Mesenchymal stem cell (in vitro differentiated cells and primary cell): ENCODE data around the gene ILDR1.
A peak's percentile ranks its signal among the peaks of the same experiment; 100 is the strongest.

Experiments
- DNase-seq: peaks from one replicate; pipeline ENCODE4 v3.0.0-alpha.2; 2013
- H2AFZ ChIP-seq: one replicate; pipeline ENCODE4 v1.6.1; 2013; ENCODE audit warnings: low read depth, mild to moderate bottlenecking, control low read depth, inconsistent platforms, low read length, moderate library complexity
- H2AK5ac ChIP-seq: 2 replicates; pipeline ENCODE4 v1.6.1; 2013; ENCODE audit warnings: low read length, moderate library complexity, mild to moderate bottlenecking, inconsistent platforms; ENCODE audit not compliant: severe bottlenecking
- H2BK120ac ChIP-seq: one replicate; pipeline ENCODE4 v1.6.1; 2013; ENCODE audit warnings: low read depth, mild to moderate bottlenecking, inconsistent platforms, low read length, moderate library complexity
- H2BK12ac ChIP-seq, 2 experiments: one replicate each; pipeline ENCODE4 v1.6.1; 2013; ENCODE audit warnings: inconsistent platforms in 2 of 2, low read length in 2 of 2, mild to moderate bottlenecking in 2 of 2, moderate library complexity in 2 of 2, control low read depth in 1 of 2
- H2BK15ac ChIP-seq: one replicate; pipeline ENCODE4 v1.6.1; 2013; ENCODE audit warnings: mild to moderate bottlenecking, low read depth, inconsistent platforms; ENCODE audit not compliant: poor library complexity, severe bottlenecking
- H2BK5ac ChIP-seq: 2 replicates; pipeline ENCODE4 v1.6.1; 2013; ENCODE audit warnings: low read depth, mild to moderate bottlenecking, low read length, control low read depth, inconsistent platforms; ENCODE audit not compliant: poor library complexity, severe bottlenecking
- H3K14ac ChIP-seq, 2 experiments: one replicate each; pipeline ENCODE4 v1.6.1; 2013; ENCODE audit warnings: inconsistent platforms in 2 of 2, low read length in 2 of 2, control low read depth in 1 of 2, mild to moderate bottlenecking in 1 of 2, moderate library complexity in 1 of 2
- H3K18ac ChIP-seq, 2 experiments: one replicate each; pipeline ENCODE4 v1.6.1; 2013; ENCODE audit warnings: inconsistent platforms in 2 of 2, low read length in 2 of 2, control low read depth in 1 of 2, low read depth in 1 of 2, mild to moderate bottlenecking in 1 of 2
- H3K23ac ChIP-seq, 2 experiments: one replicate each; pipeline ENCODE4 v1.6.1; 2013; ENCODE audit warnings: inconsistent platforms in 2 of 2, low read length in 2 of 2, mild to moderate bottlenecking in 2 of 2, moderate library complexity in 2 of 2, control low read depth in 1 of 2
- H3K27ac ChIP-seq: 2 replicates; pipeline ENCODE4 v1.5.1; 2013; ENCODE audit warnings: mild to moderate bottlenecking, moderate library complexity, low read length, control low read depth, inconsistent platforms; ENCODE audit not compliant: poor library complexity, severe bottlenecking
- H3K27me3 ChIP-seq, 2 experiments: 2 replicates each; pipeline versions ENCODE4 v1.6.1 to v1.7.0; 2013; ENCODE audit warnings: low read length in 2 of 2, mild to moderate bottlenecking in 2 of 2, moderate library complexity in 2 of 2, control low read depth in 1 of 2, inconsistent platforms in 1 of 2; ENCODE audit not compliant: control insufficient read depth in 1 of 2, insufficient read depth in 1 of 2
- H3K36me3 ChIP-seq, 2 experiments: 2 replicates each; pipeline versions ENCODE4 v1.6.1 to v1.7.0; 2013; ENCODE audit warnings: low read length in 2 of 2, control low read depth in 1 of 2, inconsistent platforms in 1 of 2, low read depth in 1 of 2, mild to moderate bottlenecking in 1 of 2; ENCODE audit not compliant: insufficient read depth in 2 of 2, control insufficient read depth in 1 of 2
- H3K4ac ChIP-seq, 2 experiments: one replicate each; pipeline ENCODE4 v1.6.1; 2013; ENCODE audit warnings: inconsistent platforms in 2 of 2, low read length in 2 of 2, mild to moderate bottlenecking in 2 of 2, moderate library complexity in 2 of 2, control low read depth in 1 of 2, low read depth in 1 of 2
- H3K4me1 ChIP-seq: 2 replicates; pipeline ENCODE4 v1.6.1; 2013; ENCODE audit warnings: low read depth, low read length, control low read depth; ENCODE audit not compliant: control insufficient read depth, insufficient read depth
- H3K4me2 ChIP-seq: 2 replicates; pipeline ENCODE4 v1.6.1; 2013; ENCODE audit warnings: low read length, mild to moderate bottlenecking, inconsistent platforms; ENCODE audit not compliant: poor library complexity, severe bottlenecking
- H3K4me3 ChIP-seq, 2 experiments: 2 replicates each; pipeline versions ENCODE4 v1.5.1 to v1.7.0; 2013; ENCODE audit warnings: low read length in 2 of 2, mild to moderate bottlenecking in 2 of 2, control low read depth in 1 of 2, low read depth in 1 of 2; ENCODE audit not compliant: insufficient read depth in 1 of 2
- H3K79me1 ChIP-seq: replicated peaks from 2 replicates; pipeline ENCODE4 v1.6.1; 2013; ENCODE audit warnings: mild to moderate bottlenecking, control low read depth, low read length, inconsistent platforms; ENCODE audit not compliant: poor library complexity, severe bottlenecking
- H3K9ac ChIP-seq: 2 replicates; pipeline ENCODE4 v1.7.0; 2013; ENCODE audit warnings: mild to moderate bottlenecking, low read length, moderate library complexity
- H3K9me3 ChIP-seq: 2 replicates; pipeline ENCODE4 v1.7.0; 2013; ENCODE audit warnings: mild to moderate bottlenecking, low read length; ENCODE audit not compliant: control insufficient read depth
- H4K8ac ChIP-seq: one replicate; pipeline ENCODE4 v1.6.1; 2013; ENCODE audit warnings: inconsistent platforms, mild to moderate bottlenecking, low read length, moderate library complexity
- H4K91ac ChIP-seq: one replicate; pipeline ENCODE4 v1.6.1; 2013; ENCODE audit warnings: mild to moderate bottlenecking, low read length, inconsistent platforms
- WGBS: methylation state at CpG from one replicate; pipeline ENCODE4 v1.1.7; 2013; ENCODE audit warnings: mixed read lengths; 5-methylcytosine and 5-hydroxymethylcytosine counted together

Gene ILDR1

DNA sequence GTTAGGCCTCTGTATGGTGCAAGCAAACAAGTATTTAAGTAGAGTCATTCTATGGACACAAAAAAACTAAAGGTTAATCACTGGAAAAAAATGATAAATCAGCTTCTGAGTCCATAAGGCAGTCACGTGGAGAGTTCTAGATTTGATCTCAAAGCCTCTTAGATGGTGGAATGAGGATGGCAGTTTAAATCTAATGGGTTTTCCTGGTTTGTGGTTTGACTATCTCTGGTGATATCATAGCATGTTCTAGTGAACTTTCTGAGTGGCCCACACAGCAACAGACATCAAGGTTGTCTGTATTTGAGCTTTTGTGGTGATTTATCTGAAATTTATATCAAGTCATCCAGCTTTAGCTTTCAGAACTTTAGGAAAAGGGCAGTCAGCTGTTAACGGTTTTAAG is 52.4 kb downstream of the ILDR1 start:
- H3K18ac ChIP-seq: no peak overlapping the region
- no peak overlapping the region for H3K27ac ChIP-seq
- DNase-seq: peak; percentile 1
- H3K36me3 ChIP-seq: no peaks in the 10 kb centered on the region
- H2AK5ac ChIP-seq: no peak overlapping the region
- 72% methylated on average over 2 of the region's 2 CpGs for WGBS
- no peak overlapping the region for H3K9ac ChIP-seq
- H3K4me2 ChIP-seq: no peak overlapping the region
- H2BK120ac ChIP-seq: no peak overlapping the region
- no peak overlapping the region for H2BK15ac ChIP-seq
- H4K91ac ChIP-seq: no peak overlapping the region
- H3K23ac ChIP-seq: no peak overlapping the region
- no peak overlapping the region for H4K8ac ChIP-seq
- no peaks in the 10 kb centered on the region for H3K4me1 ChIP-seq
- no peaks in the 10 kb centered on the region for H3K79me1 ChIP-seq
- no peaks in the 10 kb centered on the region for H3K27me3 ChIP-seq
- no peak overlapping the region for H3K4ac ChIP-seq
- H3K4me3 ChIP-seq: no peak overlapping the region
- no peak overlapping the region for H2AFZ ChIP-seq
- peaks cover 3% of the 10 kb centered on the region for H3K9me3 ChIP-seq
- H2BK5ac ChIP-seq: no peak overlapping the region
- no peak overlapping the region for H3K14ac ChIP-seq
- H2BK12ac ChIP-seq: no peak overlapping the region

DNA sequence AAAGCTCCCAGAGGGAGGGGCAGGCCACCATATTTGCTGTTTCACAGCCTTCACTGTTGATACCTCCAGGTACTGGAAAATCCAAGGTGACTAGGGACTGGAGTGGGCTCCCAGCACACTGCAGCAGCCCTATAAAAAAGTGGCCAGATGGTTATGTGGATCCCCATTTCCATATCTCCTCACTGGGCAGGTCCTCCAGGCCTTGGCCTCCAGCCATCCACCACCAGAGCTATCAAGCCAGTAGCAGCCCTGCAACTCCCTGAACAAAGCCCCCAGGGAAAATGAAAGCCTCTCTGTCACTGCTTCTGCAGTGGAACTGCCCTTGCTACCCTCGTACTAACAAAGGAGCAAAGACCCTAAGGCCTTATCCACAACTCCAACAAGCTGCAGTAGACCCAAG is 58.4 kb downstream of the ILDR1 start:
- no peaks in the 10 kb centered on the region for H3K79me1 ChIP-seq
- no peak overlapping the region for H3K23ac ChIP-seq
- H3K27ac ChIP-seq: no peak overlapping the region
- H2AFZ ChIP-seq: no peak overlapping the region
- H3K9ac ChIP-seq: no peak overlapping the region
- 57% methylated on average over 1 of the region's 1 CpG for WGBS
- H3K4me3 ChIP-seq: no peak overlapping the region
- no peak overlapping the region for H4K91ac ChIP-seq
- no peaks in the 10 kb centered on the region for H3K9me3 ChIP-seq
- H3K4ac ChIP-seq: no peak overlapping the region
- no peak overlapping the region for H2BK120ac ChIP-seq
- no peak overlapping the region for H3K18ac ChIP-seq
- H2BK15ac ChIP-seq: no peak overlapping the region
- H2BK12ac ChIP-seq: no peak overlapping the region
- H4K8ac ChIP-seq: no peak overlapping the region
- no peak overlapping the region for H3K4me2 ChIP-seq
- no peak for DNase-seq
- H3K4me1 ChIP-seq: no peaks in the 10 kb centered on the region
- H2BK5ac ChIP-seq: no peak overlapping the region
- H3K36me3 ChIP-seq: no peaks in the 10 kb centered on the region
- no peak overlapping the region for H3K14ac ChIP-seq
- no peaks in the 10 kb centered on the region for H3K27me3 ChIP-seq
- H2AK5ac ChIP-seq: no peak overlapping the region

DNA sequence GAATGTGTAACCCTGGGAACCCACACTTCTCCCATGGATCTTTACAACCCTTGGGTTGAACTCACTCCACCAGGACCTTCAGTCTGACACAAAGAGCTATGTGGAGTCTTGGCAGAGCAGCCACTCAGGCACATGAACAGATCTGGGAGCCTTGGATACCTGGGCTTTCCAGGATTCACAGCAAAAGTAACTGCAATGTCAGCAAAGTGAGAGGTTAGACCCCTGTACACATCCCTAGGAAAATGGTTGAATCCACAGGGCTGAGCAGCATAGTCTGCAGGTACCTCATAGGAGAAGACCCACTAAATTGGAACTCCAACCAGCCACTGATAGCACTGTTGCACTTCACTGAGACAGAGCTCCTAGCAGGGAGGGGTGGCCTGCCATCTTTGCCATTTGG is 59.6 kb downstream of the ILDR1 start:
- H3K4me3 ChIP-seq: no peak overlapping the region

DNA sequence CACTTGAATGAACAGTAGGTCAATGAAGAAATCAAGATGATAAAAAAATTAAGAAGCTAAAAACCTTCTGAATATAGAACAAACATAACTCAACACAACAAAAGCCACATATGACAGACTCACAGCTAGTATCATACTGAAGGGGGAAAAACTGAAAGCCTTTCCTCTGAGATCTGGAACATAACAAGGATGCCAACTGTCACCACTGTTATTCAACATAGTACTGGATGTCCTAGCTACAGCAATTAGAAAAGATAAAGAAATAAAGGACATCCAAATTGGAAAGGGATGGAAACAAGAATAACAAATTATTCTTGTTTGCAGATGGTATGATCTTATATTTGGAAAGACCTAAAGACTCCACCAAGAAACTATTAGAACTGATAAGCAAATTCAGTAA is 60.8 kb downstream of the ILDR1 start:
- H2BK120ac ChIP-seq: no peak overlapping the region
- H3K9ac ChIP-seq: no peak overlapping the region
- no peak overlapping the region for H4K8ac ChIP-seq
- H3K36me3 ChIP-seq: no peaks in the 10 kb centered on the region
- no peak overlapping the region for H3K4me2 ChIP-seq
- no peaks in the 10 kb centered on the region for H3K4me1 ChIP-seq
- H3K27me3 ChIP-seq: no peaks in the 10 kb centered on the region
- no peaks in the 10 kb centered on the region for H3K79me1 ChIP-seq
- no peak overlapping the region for H3K27ac ChIP-seq
- H3K4ac ChIP-seq: no peak overlapping the region
- H4K91ac ChIP-seq: no peak overlapping the region
- H3K4me3 ChIP-seq: no peak overlapping the region
- H2BK12ac ChIP-seq: no peak overlapping the region
- H2AK5ac ChIP-seq: no peak overlapping the region
- no peak overlapping the region for H2BK15ac ChIP-seq
- no peak overlapping the region for H3K23ac ChIP-seq
- no peak overlapping the region for H3K18ac ChIP-seq
- H3K9me3 ChIP-seq: no peaks in the 10 kb centered on the region
- no peak overlapping the region for H3K14ac ChIP-seq
- no peak overlapping the region for H2BK5ac ChIP-seq
- DNase-seq: no peak
- no peak overlapping the region for H2AFZ ChIP-seq

More for the DNA sequence above, 59.6 kb downstream of the ILDR1 start:
- no peak overlapping the region for H2BK15ac ChIP-seq
- H3K23ac ChIP-seq: no peak overlapping the region
- no peaks in the 10 kb centered on the region for H3K79me1 ChIP-seq
- no peak overlapping the region for H2AFZ ChIP-seq
- no peak overlapping the region for H2BK12ac ChIP-seq
- no peaks in the 10 kb centered on the region for H3K27me3 ChIP-seq
- H3K4me1 ChIP-seq: no peaks in the 10 kb centered on the region
- no peak overlapping the region for H4K8ac ChIP-seq
- no peak overlapping the region for H2BK120ac ChIP-seq
- no peak for DNase-seq
- H3K18ac ChIP-seq: no peak overlapping the region
- no peaks in the 10 kb centered on the region for H3K36me3 ChIP-seq
- H3K9ac ChIP-seq: no peak overlapping the region
- H3K14ac ChIP-seq: no peak overlapping the region
- no peak overlapping the region for H2BK5ac ChIP-seq
- no peak overlapping the region for H3K27ac ChIP-seq
- H3K9me3 ChIP-seq: no peaks in the 10 kb centered on the region
- H3K4ac ChIP-seq: no peak overlapping the region
- H2AK5ac ChIP-seq: no peak overlapping the region
- H3K4me2 ChIP-seq: no peak overlapping the region
- H4K91ac ChIP-seq: no peak overlapping the region
